Sigmoid colon (tissue), 7 donors: ENCODE measurements around the gene MTFP1. TPM values are rescaled to one million over a fixed set of nuclear protein-coding genes. Genes with fewer than 3 reads are reported as not detected.
A peak's percentile ranks its signal among the peaks of the same experiment; 100 is the strongest.
"Not testable (repeated sequence)": the region's sequence is repeated elsewhere in the genome, so short reads cannot be mapped to it uniquely, and the experiment has no call there.

Experiments used
- DNase-seq: peaks from one replicate; pipeline ENCODE4 v3.0.0-alpha.2; 2019
- H3K27ac ChIP-seq, 4 donors: fragments of 200-600 bp; sonication (generic); one replicate each; pipeline ENCODE4 v1.5.1; 2016 to 2019; ENCODE audit warnings: mild to moderate bottlenecking in 1 of 4
- H3K27me3 ChIP-seq, 3 donors: fragments of 200-600 bp; sonication (generic); one replicate each; pipeline ENCODE4 v1.5.1; 2019; ENCODE audit warnings: mild to moderate bottlenecking in 1 of 3
- H3K36me3 ChIP-seq, 4 donors: fragments of 200-600 bp; sonication (generic); one replicate each; pipeline ENCODE4 v1.5.1; 2016 to 2019
- H3K4me1 ChIP-seq, 4 donors: fragments of 200-600 bp; sonication (generic); one replicate each; pipeline ENCODE4 v1.5.1; 2017 to 2019
- H3K4me3 ChIP-seq, 4 donors: fragments of 200-600 bp; sonication (generic); one replicate each; pipeline ENCODE4 v1.5.1; 2017 to 2019; ENCODE audit warnings: mild to moderate bottlenecking in 2 of 4, moderate library complexity in 1 of 4
- H3K9me3 ChIP-seq, 4 donors: fragments of 200-600 bp in 3 of 4; sonication (generic) in 3 of 4; one replicate each; pipeline versions ENCODE4 v1.5.1 to v1.6.1; 2013 to 2019
- EP300 ChIP-seq, 4 donors: sonication (generic); formaldehyde crosslinking; IDR thresholded peaks; one replicate each; pipeline ENCODE4 v1.6.1; 2017; ENCODE audit warnings: antibody characterized with exemption in 4 of 4
- POLR2A ChIP-seq, 2 donors: fragments of 450-650 bp; IDR thresholded peaks; one replicate each; pipeline ENCODE4 v1.6.1; 2016; ENCODE audit warnings: antibody characterized with exemption in 2 of 2, mild to moderate bottlenecking in 2 of 2, moderate library complexity in 2 of 2
- POLR2AphosphoS5 ChIP-seq, 4 donors: sonication (generic); formaldehyde crosslinking; IDR thresholded peaks; one replicate each; pipeline ENCODE4 v1.6.1; 2017; ENCODE audit warnings: antibody characterized with exemption in 4 of 4
- WGBS, 2 donors: extraction: QIAGEN DNeasy Blood & Tissue Kit; methylation state at CpG; one replicate each; pipeline ENCODE4 v1.1.7; 2013; 5-methylcytosine and 5-hydroxymethylcytosine counted together
- intact Hi-C: fragments of 100-400 bp; cut with DNase I; formaldehyde crosslinking; loops from one replicate; pipeline ENCODE4 v1.15.1; 2023
- polyA plus RNA-seq, 3 donors: library from polyadenylated mRNA; stranded (reverse); fragments of 200-250 nt; gene quantifications; one replicate each; pipeline ENCODE4 v1.2.3, GENCODE V29; 2013
- total RNA-seq, 4 donors: library from RNA; depleted of rRNA; stranded (reverse); fragments of >200 nt; gene quantifications; one replicate each; pipeline ENCODE4 v1.1.0, GENCODE V29; 2016
- TF ChIP-seq, protein P1 (sequence below), 4 experiments: fragments of 450-650 bp in 3 of 4; fragments of 200-600 bp in 1 of 4; IDR thresholded peaks; one replicate each; pipeline ENCODE4 v1.5.1; 2016 to 2019; ENCODE audit warnings: antibody characterized with exemption in 4 of 4, mild to moderate bottlenecking in 3 of 4, moderate library complexity in 2 of 4
- donor health status: healthy with polysubstance abuse.
- donor health status: Bipolar disorder and iron deficiency.
- donor health status: healthy.

The MTFP1 gene
- total and polyA plus RNA-seq, 7 donors = 2.9 to 38.5 (median 7.1) TPM

GRCh38 chr22:30444632-30445437 lies 19.3 kb downstream of the MTFP1 start:
- H3K4me3 ChIP-seq = no peak overlapping the region
- H3K9me3 ChIP-seq = no peaks in the 10 kb centered on the region
- WGBS, 2 donors = 17 to 25% methylated on average over 11 of the region's 11 CpGs
- no peak overlapping the region for H3K27ac ChIP-seq
- no peaks in the 10 kb centered on the region for H3K4me1 ChIP-seq
- intact Hi-C loops = no loop called here
- TF ChIP-seq, protein P1, sequence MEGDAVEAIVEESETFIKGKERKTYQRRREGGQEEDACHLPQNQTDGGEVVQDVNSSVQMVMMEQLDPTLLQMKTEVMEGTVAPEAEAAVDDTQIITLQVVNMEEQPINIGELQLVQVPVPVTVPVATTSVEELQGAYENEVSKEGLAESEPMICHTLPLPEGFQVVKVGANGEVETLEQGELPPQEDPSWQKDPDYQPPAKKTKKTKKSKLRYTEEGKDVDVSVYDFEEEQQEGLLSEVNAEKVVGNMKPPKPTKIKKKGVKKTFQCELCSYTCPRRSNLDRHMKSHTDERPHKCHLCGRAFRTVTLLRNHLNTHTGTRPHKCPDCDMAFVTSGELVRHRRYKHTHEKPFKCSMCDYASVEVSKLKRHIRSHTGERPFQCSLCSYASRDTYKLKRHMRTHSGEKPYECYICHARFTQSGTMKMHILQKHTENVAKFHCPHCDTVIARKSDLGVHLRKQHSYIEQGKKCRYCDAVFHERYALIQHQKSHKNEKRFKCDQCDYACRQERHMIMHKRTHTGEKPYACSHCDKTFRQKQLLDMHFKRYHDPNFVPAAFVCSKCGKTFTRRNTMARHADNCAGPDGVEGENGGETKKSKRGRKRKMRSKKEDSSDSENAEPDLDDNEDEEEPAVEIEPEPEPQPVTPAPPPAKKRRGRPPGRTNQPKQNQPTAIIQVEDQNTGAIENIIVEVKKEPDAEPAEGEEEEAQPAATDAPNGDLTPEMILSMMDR (IDR thresholded peaks at IDR 0.05) = peak in 2 of 4 experiments; percentile 39 to 60
- TF ChIP-seq EP300 (IDR thresholded peaks at IDR 0.05) = no peak
- DNase-seq = no peak
- peaks cover 0 to 23% (median 7%) of the 10 kb centered on the region in 3 donors for H3K27me3 ChIP-seq
- H3K36me3 ChIP-seq = no peaks in the 10 kb centered on the region

DNA sequence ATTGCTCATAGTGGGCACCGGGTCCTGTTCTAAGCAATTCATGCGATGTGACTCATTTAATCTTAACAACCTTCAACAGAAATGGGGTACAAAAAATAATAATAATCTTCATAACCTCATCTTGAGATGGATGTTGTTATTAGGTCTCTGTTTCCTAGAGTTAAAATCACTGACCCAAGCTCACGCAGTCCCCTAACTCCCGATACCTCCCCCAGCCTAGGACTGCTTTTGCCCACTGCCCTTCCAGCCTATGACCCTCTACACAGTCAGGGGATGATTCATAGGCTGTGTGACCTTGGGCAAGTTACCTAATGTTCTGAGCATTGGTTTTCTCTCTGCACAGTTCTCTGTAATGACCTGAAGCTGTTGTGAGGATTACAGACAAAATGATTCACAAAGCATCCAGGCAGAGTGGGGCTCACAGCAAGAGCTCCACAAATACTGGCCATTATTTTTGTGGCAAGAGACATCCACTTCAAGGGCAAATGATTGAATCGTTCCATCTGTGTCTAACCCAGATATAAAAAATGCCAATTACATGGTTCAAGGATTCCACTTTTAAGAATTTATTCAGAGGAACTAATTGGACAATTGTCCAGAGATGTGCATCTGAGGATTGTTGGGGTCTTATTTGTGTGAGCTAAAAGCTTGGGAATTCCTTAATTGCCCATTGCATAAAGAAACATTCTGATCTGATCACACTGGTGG lies 20.0 kb downstream of the MTFP1 start:
- TF ChIP-seq EP300 (IDR thresholded peaks at IDR 0.05) = no peak
- no peak for TF ChIP-seq POLR2A (IDR thresholded peaks at IDR 0.05)
- TF ChIP-seq POLR2AphosphoS5 (IDR thresholded peaks at IDR 0.05) = no peak
- TF ChIP-seq, protein P1 (IDR thresholded peaks at IDR 0.05) = peak in 1 of 4 experiments; percentile 20
- DNase-seq = no peak
- peaks cover 0 to 20% (median 7%) of the 10 kb centered on the region in 3 donors for H3K27me3 ChIP-seq
- H3K36me3 ChIP-seq = no peaks in the 10 kb centered on the region
- H3K27ac ChIP-seq = no peak overlapping the region
- H3K4me1 ChIP-seq = no peaks in the 10 kb centered on the region
- no peaks in the 10 kb centered on the region for H3K9me3 ChIP-seq
- H3K4me3 ChIP-seq = no peak overlapping the region
- intact Hi-C loops = no loop called here
- WGBS, 2 donors = 35 to 53% methylated on average over 5 of the region's 5 CpGs

GRCh38 chr22:30447656-30448055 lies 22.1 kb downstream of the MTFP1 start:
- DNase-seq = no peak
- intact Hi-C loops = no loop called here
- H3K27me3 ChIP-seq = peaks cover 0 to 20% (median 7%) of the 10 kb centered on the region in 3 donors

DNA sequence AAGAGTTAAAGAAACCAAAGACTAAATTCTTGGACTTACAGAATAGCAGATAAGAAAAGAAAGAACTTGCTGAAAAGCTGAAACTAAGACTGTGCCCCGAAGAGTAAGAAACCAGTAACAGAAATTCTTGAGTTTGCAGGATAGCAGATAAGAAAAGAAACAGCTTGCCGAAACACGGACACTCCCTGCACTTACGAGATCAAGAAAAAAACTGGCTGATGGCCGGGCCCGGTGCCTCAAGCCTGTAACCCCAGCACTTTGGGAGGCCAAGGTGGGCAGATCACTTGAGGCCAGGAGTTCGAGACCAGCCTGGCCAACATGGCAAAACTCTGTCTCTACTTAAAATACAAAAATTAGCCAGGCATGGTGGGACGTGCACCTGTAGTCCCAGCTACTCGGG lies 25.9 kb downstream of the MTFP1 start:
- H3K36me3 ChIP-seq, H3K9me3 ChIP-seq, intact Hi-C loops, DNase-seq, H3K4me1 ChIP-seq, H3K4me3 ChIP-seq, H3K27ac ChIP-seq: not testable (repeated sequence)
- peaks cover 0 to 12% (median 3%) of the 10 kb centered on the region in 3 donors for H3K27me3 ChIP-seq
- WGBS, 2 donors = 22 to 60% methylated on average over 9 of the region's 9 CpGs

More at GRCh38 chr22:30447656-30448055, 22.1 kb downstream of the MTFP1 start:
- H3K36me3 ChIP-seq = no peaks in the 10 kb centered on the region
- TF ChIP-seq, protein P1 (IDR thresholded peaks at IDR 0.05) = no peak
- TF ChIP-seq POLR2AphosphoS5 (IDR thresholded peaks at IDR 0.05) = no peak
- TF ChIP-seq POLR2A (IDR thresholded peaks at IDR 0.05) = no peak
- TF ChIP-seq EP300 (IDR thresholded peaks at IDR 0.05) = no peak
- no peak overlapping the region for H3K27ac ChIP-seq
- H3K4me3 ChIP-seq = no peak overlapping the region
- WGBS, 2 donors = 77 to 90% methylated on average over 3 of the region's 3 CpGs
- no peaks in the 10 kb centered on the region for H3K4me1 ChIP-seq
- H3K9me3 ChIP-seq = no peaks in the 10 kb centered on the region

DNA sequence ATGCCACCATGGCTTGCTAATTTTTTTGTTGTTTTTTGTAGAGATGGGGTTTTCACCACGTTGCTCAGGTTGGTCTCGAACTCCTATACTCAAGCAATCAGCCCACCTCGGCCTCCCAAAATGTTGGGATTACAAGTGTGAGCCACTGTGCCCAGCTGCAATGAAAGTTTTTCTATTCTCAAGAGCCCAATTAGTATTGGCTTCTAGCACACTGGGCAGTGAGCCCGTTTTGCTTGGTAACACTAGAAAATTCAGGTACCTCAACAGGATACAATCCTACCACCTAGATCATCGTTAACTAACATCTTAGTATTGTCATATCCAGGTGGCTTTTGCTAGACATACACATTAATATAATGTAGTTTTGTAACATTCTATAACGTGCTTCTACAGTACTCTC lies 27.3 kb downstream of the MTFP1 start:
- DNase-seq = no peak
- Histone ChIP-seq H3K9me3 (no peaks in the 10 kb centered on the region), H3K4me3 (no peak overlapping the region), H3K27me3 (peaks cover 0 to 4% (median 0%) of the 10 kb centered on the region in 3 donors), H3K27ac (no peak overlapping the region), H3K4me1 (no peaks in the 10 kb centered on the region), H3K36me3 (no peaks in the 10 kb centered on the region)
- no peak for TF ChIP-seq POLR2A (IDR thresholded peaks at IDR 0.05)
- TF ChIP-seq, protein P1 (IDR thresholded peaks at IDR 0.05) = no peak
- no peak for TF ChIP-seq EP300 (IDR thresholded peaks at IDR 0.05)
- TF ChIP-seq POLR2AphosphoS5 (IDR thresholded peaks at IDR 0.05) = no peak
- 85% methylated on average over 6 of the region's 6 CpGs for WGBS, 2 donors
- intact Hi-C loops = no loop called here
